EH (cell line): ENCODE results near the gene ANAPC10.
A peak's percentile ranks its signal among the peaks of the same experiment; 100 is the strongest.
"Not testable (repeated sequence)": the region's sequence is repeated elsewhere in the genome, so short reads cannot be mapped to it uniquely, and the experiment has no call there.

Experiments used
- DNase-seq: peaks from one replicate; pipeline ENCODE4 v3.0.0-alpha.2; 2015; ENCODE audit warnings: low read depth

ANAPC10 gene

GRCh38 chr4:145097821-145098674 is at the start of gene ANAPC10, which contains the start of gene ABCE1:
Gene ANAPC10, minus strand, starts transcription at chr4:145098196. Its CDS starts 2,097 bp downstream, at chr4:145096099.
Gene ABCE1, plus strand, starts transcription at chr4:145098311. Its CDS starts 6,102 bp downstream, at chr4:145104413.
- DNase-seq = peak; percentile 98

GRCh38 chr4:145136219-145136618 is 38.2 kb upstream of the ANAPC10 start:
- not testable (repeated sequence) for DNase-seq

- peak; percentile 16 for DNase-seq
Observed at GRCh38 chr4:145132511-145133098, 34.6 kb upstream of the ANAPC10 start.

- no peak for DNase-seq
Observed at GRCh38 chr4:145131848-145132247, 33.9 kb upstream of the ANAPC10 start.

- peak; percentile 95 for DNase-seq
Observed at GRCh38 chr4:145130788-145131399, 32.9 kb upstream of the ANAPC10 start.

- no peak for DNase-seq
Observed at GRCh38 chr4:145130130-145130529, 32.1 kb upstream of the ANAPC10 start.

- DNase-seq = no peak
Observed at GRCh38 chr4:145125396-145125795, 27.4 kb upstream of the ANAPC10 start.

- DNase-seq = no peak
Observed at GRCh38 chr4:145108128-145108527, 10.1 kb upstream of the ANAPC10 start.

- DNase-seq = no peak
Observed at GRCh38 chr4:145107126-145107525, 9.1 kb upstream of the ANAPC10 start.

GRCh38 chr4:145103496-145103895 is 5.5 kb upstream of the ANAPC10 start:
- no peak for DNase-seq

GRCh38 chr4:145102619-145103018 is 4.6 kb upstream of the ANAPC10 start:
- no peak for DNase-seq

- no peak for DNase-seq
Observed at GRCh38 chr4:145101091-145101490, 3.1 kb upstream of the ANAPC10 start.

GRCh38 chr4:145099653-145100052 is 1.7 kb upstream of the ANAPC10 start:
- DNase-seq = peak; percentile 27

GRCh38 chr4:145098675-145099037 is 660 bp upstream of the ANAPC10 start:
- peak; percentile 76 for DNase-seq

GRCh38 chr4:145097331-145097820 is 620 bp downstream of the ANAPC10 start:
- DNase-seq = no peak

- DNase-seq = no peak
Observed at GRCh38 chr4:145093638-145094037, 4.4 kb downstream of the ANAPC10 start.

- no peak for DNase-seq
Observed at GRCh38 chr4:145090380-145090779, 7.6 kb downstream of the ANAPC10 start.

GRCh38 chr4:145083891-145084605 is 13.9 kb downstream of the ANAPC10 start:
- no peak for DNase-seq

- no peak for DNase-seq
Observed at GRCh38 chr4:145081756-145082155, 16.2 kb downstream of the ANAPC10 start.

- peak; percentile 50 for DNase-seq
Observed at GRCh38 chr4:145076469-145076855, 21.5 kb downstream of the ANAPC10 start.

GRCh38 chr4:145075742-145076468 is 22.1 kb downstream of the ANAPC10 start:
- DNase-seq = no peak
